Heart left ventricle (tissue), 16 donors: ENCODE results near the gene ZNF445. TPM values are rescaled to one million over a fixed set of nuclear protein-coding genes. Genes with fewer than 3 reads are reported as not detected.

Source experiments
- ATAC-seq, 4 donors: fragments of 200-7000 bp; cut with Tn5 transposase; one replicate each; pipeline ENCODE4 v1.9.1; 2020 to 2022; ENCODE audit warnings: moderate library complexity in 4 of 4, mild to moderate bottlenecking in 3 of 4, moderate number of reproducible peaks in 1 of 4
- DNase-seq, 5 donors: peaks; one replicate each; pipeline ENCODE4 v3.0.0-alpha.2; 2020
- H3K27ac ChIP-seq, 12 donors: fragments of 200-600 bp; sonication (generic) in 4 of 12; one replicate each; pipeline versions ENCODE4 v1.5.0 to v1.8.0; 2016 to 2022; ENCODE audit warnings: mild to moderate bottlenecking in 2 of 12
- H3K27me3 ChIP-seq, 9 donors: fragments of 200-600 bp; sonication (generic) in 2 of 9; one replicate each; pipeline versions ENCODE4 v1.5.1 to v1.8.0; 2016 to 2022; ENCODE audit warnings: mild to moderate bottlenecking in 3 of 9
- H3K36me3 ChIP-seq, 9 donors: fragments of 200-600 bp; sonication (generic) in 2 of 9; one replicate each; pipeline versions ENCODE4 v1.5.0 to v1.8.0; 2018 to 2022; ENCODE audit warnings: mild to moderate bottlenecking in 2 of 9
- H3K4me1 ChIP-seq, 12 donors: fragments of 200-600 bp; sonication (generic) in 4 of 12; one replicate each; pipeline versions ENCODE4 v1.5.0 to v1.8.0; 2016 to 2022; ENCODE audit warnings: mild to moderate bottlenecking in 3 of 12
- H3K4me3 ChIP-seq, 12 donors: fragments of 200-600 bp; sonication (generic) in 4 of 12; one replicate each; pipeline versions ENCODE4 v1.5.0 to v1.8.0; 2017 to 2022; ENCODE audit warnings: mild to moderate bottlenecking in 9 of 12, moderate library complexity in 4 of 12
- H3K9me3 ChIP-seq, 12 donors: fragments of 200-600 bp; sonication (generic) in 4 of 12; one replicate each; pipeline versions ENCODE4 v1.5.0 to v1.8.0; 2016 to 2022; ENCODE audit warnings: mild to moderate bottlenecking in 1 of 12
- CTCF ChIP-seq, 12 donors: fragments of 200-600 bp; sonication (generic) in 4 of 12; IDR thresholded peaks; one replicate each; pipeline versions ENCODE4 v1.5.0 to v1.8.0; 2018 to 2022; ENCODE audit warnings: antibody characterized with exemption in 12 of 12, mild to moderate bottlenecking in 5 of 12
- POLR2A ChIP-seq, 2 donors: fragments of 450-650 bp; IDR thresholded peaks; one replicate each; pipeline ENCODE4 v1.6.1; 2017; ENCODE audit warnings: antibody characterized with exemption in 2 of 2, mild to moderate bottlenecking in 2 of 2, moderate library complexity in 2 of 2
- WGBS, 4 donors: extraction: QIAGEN DNeasy Blood & Tissue Kit in 2 of 4; methylation state at CpG; one replicate each; pipeline versions ENCODE4 v1.1.5 to v1.1.7; 2013 to 2018; 5-methylcytosine and 5-hydroxymethylcytosine counted together
- intact Hi-C, 10 donors: fragments of 100-400 bp; cut with DNase I; formaldehyde crosslinking; loops; one replicate each; pipeline versions ENCODE4 v1.11.1 to v1.14.2; 2022
- polyA plus RNA-seq, 2 donors: library from polyadenylated mRNA; stranded (reverse); fragments of 200-250 nt; gene quantifications; one replicate each; pipeline ENCODE4 v1.2.3, GENCODE V29; 2013
- total RNA-seq, 9 donors: library from RNA; depleted of rRNA in 2 of 9; stranded (reverse); fragments of >200 nt in 2 of 9; fragmentation: NEBNext Ultra II Directional in 3 of 9; extraction: Animal tissue kit (Norgen Biotek cat#: 25700) in 3 of 9; gene quantifications; one replicate each; pipeline versions ENCODE4 v1.1.0 to v1.2.4, GENCODE V29; 2016 to 2023
- donor health status: ischemic (EF 13 %, LVEDD 7.1; RV severe dilation, severe dysfunction).
- donor health status: healthy with polysubstance abuse.
- donor health status: DM: no; HTN: yes; CAD: no.
- donor health status: DM: no; HTN: no; CAD: no.
- donor health status: ischemic (EF 25% LVEDD 6.9; RV normal size, moderate dysfunction).
- donor health status: ischemic (EF 25% LVEDD 5.7; RV mildly dilated, moderate dysfunction).
- donor health status: healthy.
- donor health status: DM: yes; HTN: yes; CAD: no.
- donor health status: ischemic (EF 35%, LVEDD 5.7; RV mildly dilated, moderate dysfunction).
- donor health status: nonischemic (EF 11% LVEDD 7.7; RV severe dilation, severe dysfunction).
- donor health status: DM: yes; HTN: yes; CAD: no.
- donor health status: PGD.
- donor health status: ischemic (EF 29% LVEDD 5.4; RV normal size, mild dysfunction).
- donor health status: nonischemic (EF 23%, LVEDD 6.1; RV moderate dilation, normal function).

Gene ZNF445
- total and polyA plus RNA-seq, 11 donors: 4.9 to 19.9 (median 11.0) TPM

GRCh38 chr3:44495636-44496415 lies 18.4 kb upstream of the ZNF445 start:
- Histone ChIP-seq H3K36me3 (peaks cover 3 to 54% (median 23%) of the 10 kb centered on the region in 9 donors), H3K4me1 (no peaks in the 10 kb centered on the region), H3K4me3 (no peak overlapping the region), H3K9me3 (peaks cover 0 to 86% (median 30%) of the 10 kb centered on the region in 12 donors), H3K27me3 (no peaks in the 10 kb centered on the region), H3K27ac (no peak overlapping the region)
- TF ChIP-seq CTCF (IDR thresholded peaks at IDR 0.05): no peak
- no peak for TF ChIP-seq POLR2A (IDR thresholded peaks at IDR 0.05)
- intact Hi-C loops: no loop called here
- WGBS, 4 donors: 96 to 98% (median 97%) methylated on average over 6 of the region's 6 CpGs
- ATAC-seq: no peak
- DNase-seq: no peak

GRCh38 chr3:44492496-44492895 lies 15.0 kb upstream of the ZNF445 start:
- DNase-seq (no peak), ATAC-seq (no peak)
- Histone ChIP-seq H3K27me3 (no peaks in the 10 kb centered on the region), H3K4me1 (no peaks in the 10 kb centered on the region), H3K27ac (no peak overlapping the region), H3K4me3 (no peak overlapping the region), H3K9me3 (peaks cover 0 to 76% (median 2%) of the 10 kb centered on the region in 12 donors), H3K36me3 (peaks cover 0 to 21% (median 0%) of the 10 kb centered on the region in 9 donors)
- intact Hi-C loops: no loop called here
- 94 to 100% (median 100%) methylated on average over 1 of the region's 1 CpG for WGBS, 4 donors
- TF ChIP-seq POLR2A (IDR thresholded peaks at IDR 0.05): no peak
- no peak for TF ChIP-seq CTCF (IDR thresholded peaks at IDR 0.05)

GRCh38 chr3:44482721-44483120 lies 5.3 kb upstream of the ZNF445 start:
- H3K4me3 ChIP-seq: no peak overlapping the region
- intact Hi-C loops: no loop called here
- no peaks in the 10 kb centered on the region for H3K9me3 ChIP-seq
- H3K36me3 ChIP-seq: no peaks in the 10 kb centered on the region
- WGBS, 4 donors: 33 to 50% (median 35%) methylated on average over 1 of the region's 1 CpG
- ATAC-seq (no peak), DNase-seq (no peak)
- TF ChIP-seq CTCF (IDR thresholded peaks at IDR 0.05): no peak
- TF ChIP-seq POLR2A (IDR thresholded peaks at IDR 0.05): no peak
- H3K27ac ChIP-seq: no peak overlapping the region
- peaks cover 0 to 5% (median under 1%) of the 10 kb centered on the region in 12 donors for H3K4me1 ChIP-seq
- no peaks in the 10 kb centered on the region for H3K27me3 ChIP-seq

- Histone ChIP-seq H3K27me3 (no peaks in the 10 kb centered on the region), H3K36me3 (no peaks in the 10 kb centered on the region), H3K4me1 (peaks cover 0 to 23% (median 17%) of the 10 kb centered on the region in 12 donors), H3K9me3 (no peaks in the 10 kb centered on the region), H3K4me3 (no peak overlapping the region), H3K27ac (no peak overlapping the region)
- intact Hi-C loops: loop anchor here in 5 of 10 donors (5.0 to 10.0 kb wide), 3 partner anchors 144 to 156 kb away; partner anchors contain the start of gene TCAIM (in 1 of the 5)
- no peak for TF ChIP-seq POLR2A (IDR thresholded peaks at IDR 0.05)
- no peak for TF ChIP-seq CTCF (IDR thresholded peaks at IDR 0.05)
- 79 to 92% (median 90%) methylated on average over 2 of the region's 2 CpGs for WGBS, 4 donors
- ATAC-seq (no peak), DNase-seq (no peak)
Measured at GRCh38 chr3:44478606-44479094, 1.2 kb upstream of the ZNF445 start.
